Endothelial cell of umbilical vein (primary cell): Measurements from ENCODE around the gene SLC35E4. TPM values are rescaled to one million over a fixed set of nuclear protein-coding genes. Genes with fewer than 3 reads are reported as not detected.

ENCODE experiments used
- BruUV-seq: library from RNA; stranded (reverse); fragments of 400-500 nt; replicated peaks from 2 replicates; lab custom pipeline; 2021; lab: Mats Ljungman, UMichigan
- CTCF ChIA-PET: fragments of 300-600, 350-600 bp; sonication (Branson Sonifier 250); formaldehyde crosslinking; loops from one replicate; lab custom pipeline; 2021; ENCODE audit warnings: antibody characterized with exemption, inconsistent platforms; lab: Charles Lee
- POLR2A ChIA-PET: fragments of 300-600, 350-600 bp; sonication (Branson Sonifier 250); formaldehyde crosslinking; loops from one replicate; lab custom pipeline; 2021; ENCODE audit warnings: antibody characterized with exemption, inconsistent platforms; lab: Charles Lee
- DNase-seq: peaks from one replicate; pipeline ENCODE4 v3.0.0-alpha.2; 2011; ENCODE audit warnings: low read depth, low spot score
- FAIRE-seq: peaks from 2 replicates; lab custom pipeline; 2011; peaks lifted over from hg19 to GRCh38; lab: Jason Lieb, UNC
- H2AFZ ChIP-seq: 2 replicates; pipeline ENCODE4 v1.6.0; 2012; ENCODE audit warnings: low read depth, low read length, control low read depth, inconsistent platforms
- H3K27ac ChIP-seq: 2 replicates; pipeline ENCODE4 v1.5.1; 2011; ENCODE audit warnings: low read depth, mild to moderate bottlenecking, control low read depth, low read length, moderate library complexity; ENCODE audit not compliant: insufficient read depth
- H3K27me3 ChIP-seq, 2 experiments: 2 replicates each; pipeline versions ENCODE4 v1.6.0 to v1.6.1; 2011; ENCODE audit warnings: low read length in 2 of 2, mixed read lengths in 1 of 2; ENCODE audit not compliant: control insufficient read depth in 2 of 2, insufficient read depth in 2 of 2
- H3K36me3 ChIP-seq, 2 experiments: 2 replicates in 1 of 2; 3 replicates in 1 of 2; pipeline ENCODE4 v1.5.1; 2011; ENCODE audit warnings: low read length in 2 of 2, mild to moderate bottlenecking in 1 of 2, moderate library complexity in 1 of 2; ENCODE audit not compliant: control insufficient read depth in 2 of 2, insufficient read depth in 2 of 2; ENCODE audit errors: extremely low read depth in 1 of 2
- H3K4me1 ChIP-seq: 3 replicates; pipeline ENCODE4 v1.5.1; 2011; ENCODE audit warnings: mild to moderate bottlenecking, low read length; ENCODE audit not compliant: control insufficient read depth, insufficient read depth; ENCODE audit errors: extremely low read depth
- H3K4me2 ChIP-seq: 2 replicates; pipeline ENCODE4 v1.6.1; 2011; ENCODE audit warnings: low read length, control low read depth, mixed read lengths; ENCODE audit not compliant: insufficient read depth
- H3K4me3 ChIP-seq, 3 experiments: fragments of 200-600 bp in 1 of 3; sonication (generic), shearing (Covaris generic) in 1 of 3; replicated peaks in 1 of 3; 2 replicates each; pipeline ENCODE4 v1.5.1; 2011 to 2016; ENCODE audit warnings: control low read depth in 3 of 3, low read length in 3 of 3, mild to moderate bottlenecking in 2 of 3, inconsistent platforms in 1 of 3, low read depth in 1 of 3, moderate library complexity in 1 of 3; ENCODE audit not compliant: insufficient read depth in 1 of 3
- H3K79me2 ChIP-seq: 2 replicates; pipeline ENCODE4 v1.6.0; 2012; ENCODE audit warnings: low read length, inconsistent platforms; ENCODE audit not compliant: control insufficient read depth, insufficient read depth
- H3K9ac ChIP-seq: replicated peaks from 2 replicates; pipeline ENCODE3; 2011; ENCODE audit warnings: low read length, control low read depth; ENCODE audit not compliant: insufficient read depth; ENCODE audit errors: extremely low read depth
- H3K9me1 ChIP-seq: replicated peaks from 3 replicates; pipeline ENCODE4 v1.6.0; 2011; ENCODE audit warnings: mild to moderate bottlenecking, low read length; ENCODE audit not compliant: control insufficient read depth, insufficient read depth; ENCODE audit errors: extremely low read depth
- H3K9me3 ChIP-seq: replicated peaks from 2 replicates; pipeline ENCODE4 v1.5.1; 2012; ENCODE audit warnings: low read length, inconsistent platforms; ENCODE audit not compliant: control insufficient read depth, insufficient read depth
- H4K20me1 ChIP-seq: replicated peaks from 2 replicates; pipeline ENCODE3; 2011; ENCODE audit warnings: mild to moderate bottlenecking, low read length; ENCODE audit not compliant: control insufficient read depth, insufficient read depth; ENCODE audit errors: extremely low read depth
- CTCF ChIP-seq, 2 donors: IDR thresholded peaks; 1 replicate in 1 of 2; 2 replicates in 1 of 2; pipeline ENCODE4 v1.5.1; 2011; ENCODE audit warnings: low read length in 2 of 2, mild to moderate bottlenecking in 2 of 2, moderate library complexity in 2 of 2, control low read depth in 1 of 2, inconsistent platforms in 1 of 2, low read depth in 1 of 2; ENCODE audit not compliant: insufficient read depth in 1 of 2; ENCODE audit errors: extremely low read depth in 1 of 2
- EZH2 ChIP-seq: IDR thresholded peaks from 2 replicates; pipeline ENCODE4 v1.6.1; 2012; ENCODE audit warnings: borderline replicate concordance, low read depth, mild to moderate bottlenecking, moderate library complexity, low read length, inconsistent platforms; ENCODE audit not compliant: severe bottlenecking
- FOS ChIP-seq: IDR thresholded peaks from 2 replicates; pipeline ENCODE4 v1.6.1; 2011; ENCODE audit warnings: mild to moderate bottlenecking, low read length, moderate library complexity, borderline replicate concordance; ENCODE audit not compliant: insufficient read depth
- GATA2 ChIP-seq: IDR thresholded peaks from 2 replicates; pipeline ENCODE4 v1.7.0; 2011; ENCODE audit warnings: low read depth, mild to moderate bottlenecking, moderate library complexity, mixed read lengths, low read length; ENCODE audit not compliant: insufficient read length, insufficient read depth
- JUN ChIP-seq: IDR thresholded peaks from 2 replicates; pipeline ENCODE4 v1.6.1; 2011; ENCODE audit warnings: borderline replicate concordance, low read depth; ENCODE audit not compliant: insufficient read length, insufficient read depth
- MAX ChIP-seq: IDR thresholded peaks from 2 replicates; pipeline ENCODE4 v1.6.1; 2011; ENCODE audit not compliant: insufficient read depth, insufficient read length
- MYC ChIP-seq: IDR thresholded peaks from one replicate; pipeline ENCODE4 v1.6.1; 2011; ENCODE audit warnings: mild to moderate bottlenecking, low read depth, low read length
- POLR2AphosphoS5 ChIP-seq: IDR thresholded peaks from 2 replicates; pipeline ENCODE4 v1.6.1; 2012; ENCODE audit warnings: low read depth, mild to moderate bottlenecking, control low read depth, low read length, moderate library complexity; ENCODE audit not compliant: insufficient read depth
- dilution Hi-C: fragments of 300-500 bp; cut with MboI; formaldehyde crosslinking; loops from one replicate; pipeline ENCODE4 v1.15.0; 2019; ENCODE audit warnings: low sequenced_read_pairs; ENCODE audit not compliant: extremely low pct_ligation_motif_present
- intact Hi-C: fragments of 100-400 bp; cut with micrococcal nuclease; formaldehyde crosslinking; loops from one replicate; pipeline ENCODE4 v1.10.0; 2022
- polyA plus RNA-seq, 4 experiments: library from polyadenylated mRNA; depleted of rRNA in 3 of 4; stranded (reverse) in 3 of 4; unstranded in 1 of 4; fragments of >200 nt; gene quantifications; 2 replicates each; pipeline versions ENCODE4 v1.2.1 to v1.2.3, GENCODE V29; 2011 to 2012; ENCODE audit warnings: missing spikeins in 1 of 4
- total RNA-seq: library from RNA; stranded (reverse); gene quantifications from 2 replicates; pipeline ENCODE4 v1.2.3, GENCODE V29; 2021

The SLC35E4 gene
- total and polyA plus RNA-seq, 2 donors (not counting 3 experiments of a cell fraction or from before 2014, with no cell fraction given): 10.7 to 15.3 TPM

GRCh38 chr22:30612789-30613188 is 22.8 kb upstream of the SLC35E4 start:
- TF ChIP-seq JUN: no peak
- TF ChIP-seq FOS: no peak
- no peak for TF ChIP-seq MAX
- no peak for TF ChIP-seq GATA2
- no peak for TF ChIP-seq MYC
- TF ChIP-seq EZH2: no peak
- no peak for TF ChIP-seq CTCF (IDR thresholded peaks at IDR 0.05; ENCODE audit: extremely low read depth in 1 of 2, insufficient read depth in 1 of 2, low read depth in 1 of 2, low read length in 2 of 2)
- TF ChIP-seq POLR2AphosphoS5: no peak
- BruUV-seq: no TSS peak
- no peak for FAIRE-seq
- peaks cover 0 to 38% of the 10 kb centered on the region in 2 experiments for H3K36me3 ChIP-seq
- no peaks in the 10 kb centered on the region for H3K9me3 ChIP-seq
- H3K4me3 ChIP-seq: no peak overlapping the region
- ChIA-PET POLR2A (no interaction called here), CTCF (interaction anchor here (1.3 to 1.6 kb wide), 3 partner anchors 15 to 142 kb away, joined by 4 to 8 read pairs (median 4); no protein-coding TSS in a partner anchor)
- H3K9ac ChIP-seq: no peak overlapping the region
- no peaks in the 10 kb centered on the region for H3K79me2 ChIP-seq
- H3K9me1 ChIP-seq: no peaks in the 10 kb centered on the region
- H3K4me2 ChIP-seq: no peak overlapping the region
- H3K4me1 ChIP-seq: peaks cover 25% of the 10 kb centered on the region
- dilution Hi-C loops: no loop called here
- intact Hi-C loops: no loop called here
- H2AFZ ChIP-seq: no peak overlapping the region
- no peaks in the 10 kb centered on the region for H4K20me1 ChIP-seq
- no peak overlapping the region for H3K27ac ChIP-seq
- H3K27me3 ChIP-seq: no peaks in the 10 kb centered on the region
- DNase-seq: no peak
